ENCODE measurements around the gene RIPK3. TPM values are rescaled to one million over a fixed set of nuclear protein-coding genes. Genes with fewer than 3 reads are reported as not detected.
"Not testable (repeated sequence)": the region's sequence is repeated elsewhere in the genome, so short reads cannot be mapped to it uniquely, and the experiment has no call there.

Gene RIPK3
- total and polyA plus RNA-seq, 9 donors = 0.61 to 3.2 (median 1.5) TPM

GRCh38 chr14:24377126-24377525, 37.3 kb upstream of the RIPK3 start:
- TF ChIP-seq POLR2A (IDR thresholded peaks at IDR 0.05) (no peak), CTCF (IDR thresholded peaks at IDR 0.05) (no peak)
- 77 to 80% (median 78%) methylated on average over 7 of the region's 7 CpGs for WGBS, 3 donors
- Histone ChIP-seq H3K4me3 (no peak overlapping the region), H3K4me1 (ENCODE audit: insufficient read depth) (peaks cover 5% of the 10 kb centered on the region), H3K36me3 (no peaks in the 10 kb centered on the region), H3K27me3 (no peaks in the 10 kb centered on the region), H3K9me3 (no peaks in the 10 kb centered on the region), H3K27ac (no peak overlapping the region)
- intact Hi-C loops (cut with DNase I) = no loop called here
- no peak for DNase-seq

GRCh38 chr14:24376448-24377070, 36.8 kb upstream of the RIPK3 start:
- no peak overlapping the region for H3K27ac ChIP-seq
- H3K27me3 ChIP-seq = no peaks in the 10 kb centered on the region
- no peak for DNase-seq
- H3K9me3 ChIP-seq = no peaks in the 10 kb centered on the region
- no peaks in the 10 kb centered on the region for H3K36me3 ChIP-seq
- H3K4me3 ChIP-seq = no peak overlapping the region
- TF ChIP-seq CTCF (IDR thresholded peaks at IDR 0.05) = no peak
- TF ChIP-seq POLR2A (IDR thresholded peaks at IDR 0.05) = no peak
- TF ChIP-seq EP300 (IDR thresholded peaks at IDR 0.05) = no peak
- peaks cover 5% of the 10 kb centered on the region for H3K4me1 ChIP-seq (ENCODE audit: insufficient read depth)
- 75 to 80% (median 75%) methylated on average over 16 of the region's 16 CpGs for WGBS, 3 donors
- intact Hi-C loops (cut with DNase I) = no loop called here

GRCh38 chr14:24372701-24373416, 33.1 kb upstream of the RIPK3 start:
- Histone ChIP-seq H3K27ac (no peak overlapping the region), H3K27me3 (no peaks in the 10 kb centered on the region), H3K9me3 (no peaks in the 10 kb centered on the region), H3K4me1 (ENCODE audit: insufficient read depth) (peaks cover 9% of the 10 kb centered on the region), H3K36me3 (no peaks in the 10 kb centered on the region), H3K4me3 (no peak overlapping the region)
- WGBS, 3 donors = 75 to 77% (median 76%) methylated on average over 12 of the region's 12 CpGs
- TF ChIP-seq EP300 (IDR thresholded peaks at IDR 0.05) = no peak
- no peak for TF ChIP-seq CTCF (IDR thresholded peaks at IDR 0.05)
- no peak for TF ChIP-seq POLR2A (IDR thresholded peaks at IDR 0.05)
- intact Hi-C loops (cut with DNase I) = no loop called here
- DNase-seq = peak in 2 of 5 donors; percentile 35 to 51

- H3K27me3 ChIP-seq; H3K36me3 ChIP-seq; H3K4me1 ChIP-seq (ENCODE audit: insufficient read depth); H3K9me3 ChIP-seq; intact Hi-C loops (cut with DNase I); H3K4me3 ChIP-seq; DNase-seq: not testable (repeated sequence)
- peak overlapping the region in 1 of 2 donors; percentile 3 for H3K27ac ChIP-seq
- 83 to 87% (median 86%) methylated on average over 3 of the region's 3 CpGs for WGBS, 3 donors
Measured at GRCh38 chr14:24371605-24372004, 31.8 kb upstream of the RIPK3 start.

GRCh38 chr14:24370748-24371147, 31.0 kb upstream of the RIPK3 start:
- intact Hi-C loops (cut with DNase I) = no loop called here
- Histone ChIP-seq H3K4me3 (no peak overlapping the region), H3K27ac (peak overlapping the region in 1 of 2 donors; percentile 19), H3K4me1 (ENCODE audit: insufficient read depth) (peaks cover 9% of the 10 kb centered on the region), H3K9me3 (no peaks in the 10 kb centered on the region), H3K36me3 (no peaks in the 10 kb centered on the region), H3K27me3 (no peaks in the 10 kb centered on the region)
- TF ChIP-seq POLR2A (IDR thresholded peaks at IDR 0.05) (no peak), CTCF (IDR thresholded peaks at IDR 0.05) (no peak), EP300 (IDR thresholded peaks at IDR 0.05) (no peak)
- no peak for DNase-seq
- 55 to 70% (median 68%) methylated on average over 1 of the region's 1 CpG for WGBS, 3 donors

All from ovary (tissue), 9 donors.